Liver (tissue), 3 donors: ENCODE data around the gene VPS26C.
A peak's percentile ranks its signal among the peaks of the same experiment; 100 is the strongest.

Experiments used
- CTCF ChIP-seq: fragments of 150-350 bp; IDR thresholded peaks from 2 replicates; pipeline ENCODE4 v1.5.1; 2017; ENCODE audit warnings: improper control_type of control experiment, low read depth, low read length; ENCODE audit not compliant: missing input control
- FOXA1 ChIP-seq: IDR thresholded peaks from 2 replicates; pipeline ENCODE4 v1.6.1; 2016; ENCODE audit warnings: antibody characterized with exemption
- GABPA ChIP-seq, 2 donors: IDR thresholded peaks in 1 of 2; conservative IDR thresholded peaks in 1 of 2; 2 replicates each; pipeline ENCODE4 v1.6.1; 2016; ENCODE audit warnings: antibody characterized with exemption in 2 of 2, mild to moderate bottlenecking in 1 of 2, moderate library complexity in 1 of 2
- HNF4A ChIP-seq, 2 donors: conservative IDR thresholded peaks; 2 replicates each; pipeline ENCODE4 v1.6.1; 2016; ENCODE audit warnings: antibody characterized with exemption in 2 of 2, mild to moderate bottlenecking in 2 of 2
- JUND ChIP-seq, 2 donors: IDR thresholded peaks; 2 replicates each; pipeline ENCODE4 v1.6.1; 2016; ENCODE audit warnings: antibody characterized with exemption in 2 of 2
- NR2F2 ChIP-seq: IDR thresholded peaks from 2 replicates; pipeline ENCODE4 v1.6.1; 2016; ENCODE audit warnings: antibody characterized with exemption
- RAD21 ChIP-seq, 2 donors: IDR thresholded peaks; 2 replicates each; pipeline ENCODE4 v1.6.1; 2016; ENCODE audit warnings: antibody characterized with exemption in 2 of 2, mild to moderate bottlenecking in 2 of 2
- REST ChIP-seq: IDR thresholded peaks from 2 replicates; pipeline ENCODE4 v1.6.1; 2016; ENCODE audit warnings: antibody characterized with exemption, mild to moderate bottlenecking
- RXRA ChIP-seq, 2 donors: IDR thresholded peaks; 2 replicates each; pipeline ENCODE4 v1.6.1; 2017 to 2018; ENCODE audit warnings: antibody characterized with exemption in 2 of 2, mild to moderate bottlenecking in 1 of 2
- SP1 ChIP-seq: IDR thresholded peaks from 2 replicates; pipeline ENCODE4 v1.6.1; 2018; ENCODE audit warnings: antibody characterized with exemption, mild to moderate bottlenecking
- TAF1 ChIP-seq: conservative IDR thresholded peaks from 2 replicates; pipeline ENCODE4 v1.6.1; 2016; ENCODE audit warnings: antibody characterized with exemption, mild to moderate bottlenecking
- YY1 ChIP-seq: IDR thresholded peaks from 2 replicates; pipeline ENCODE4 v1.6.1; 2016; ENCODE audit warnings: antibody characterized with exemption, mild to moderate bottlenecking
- TF ChIP-seq, protein P1 (sequence below): IDR thresholded peaks from 2 replicates; pipeline ENCODE4 v1.6.1; 2016; ENCODE audit warnings: antibody characterized with exemption
- TF ChIP-seq, protein P2 (sequence below): IDR thresholded peaks from 2 replicates; pipeline ENCODE4 v1.6.1; 2016; ENCODE audit warnings: antibody characterized with exemption
- donor health status: healthy.
- donor health status: healthy.

DNA sequence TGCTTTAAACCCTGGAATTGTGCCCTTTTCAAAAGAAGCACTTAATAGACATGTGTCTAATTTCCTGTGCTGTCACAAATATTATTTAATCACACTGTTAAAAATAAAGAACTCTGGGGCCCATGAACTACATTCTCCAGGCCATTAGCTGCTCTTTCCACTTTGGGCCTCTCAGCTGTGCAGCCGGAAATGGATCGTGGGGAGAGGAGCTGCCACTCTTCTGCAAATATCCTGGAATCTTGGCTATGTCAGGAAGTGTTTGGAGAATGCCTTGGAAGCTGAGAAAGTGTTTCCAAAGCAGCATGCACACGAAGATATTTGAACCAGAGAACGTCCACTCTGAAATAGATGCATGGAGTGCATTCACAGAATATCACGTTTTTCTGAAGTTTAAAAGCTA is 27.5 kb upstream of the VPS26C start:
- TF ChIP-seq REST (no peak), CTCF (no peak), JUND (IDR thresholded peaks at IDR 0.05) (no peak), YY1 (no peak), TAF1 (no peak), RAD21 (IDR thresholded peaks at IDR 0.05) (peak; percentile 9), FOXA1 (no peak), GABPA (IDR thresholded peaks at IDR 0.05 in 1 of 2, conservative IDR thresholded peaks at IDR 0.05 in 1 of 2) (no peak), SP1 (no peak), HNF4A (conservative IDR thresholded peaks at IDR 0.05) (no peak), NR2F2 (no peak), RXRA (IDR thresholded peaks at IDR 0.05) (peak in 1 of 2 donors; percentile 30)
- TF ChIP-seq, protein P1, sequence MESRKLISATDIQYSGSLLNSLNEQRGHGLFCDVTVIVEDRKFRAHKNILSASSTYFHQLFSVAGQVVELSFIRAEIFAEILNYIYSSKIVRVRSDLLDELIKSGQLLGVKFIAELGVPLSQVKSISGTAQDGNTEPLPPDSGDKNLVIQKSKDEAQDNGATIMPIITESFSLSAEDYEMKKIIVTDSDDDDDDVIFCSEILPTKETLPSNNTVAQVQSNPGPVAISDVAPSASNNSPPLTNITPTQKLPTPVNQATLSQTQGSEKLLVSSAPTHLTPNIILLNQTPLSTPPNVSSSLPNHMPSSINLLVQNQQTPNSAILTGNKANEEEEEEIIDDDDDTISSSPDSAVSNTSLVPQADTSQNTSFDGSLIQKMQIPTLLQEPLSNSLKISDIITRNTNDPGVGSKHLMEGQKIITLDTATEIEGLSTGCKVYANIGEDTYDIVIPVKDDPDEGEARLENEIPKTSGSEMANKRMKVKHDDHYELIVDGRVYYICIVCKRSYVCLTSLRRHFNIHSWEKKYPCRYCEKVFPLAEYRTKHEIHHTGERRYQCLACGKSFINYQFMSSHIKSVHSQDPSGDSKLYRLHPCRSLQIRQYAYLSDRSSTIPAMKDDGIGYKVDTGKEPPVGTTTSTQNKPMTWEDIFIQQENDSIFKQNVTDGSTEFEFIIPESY = no peak
- TF ChIP-seq, protein P2, sequence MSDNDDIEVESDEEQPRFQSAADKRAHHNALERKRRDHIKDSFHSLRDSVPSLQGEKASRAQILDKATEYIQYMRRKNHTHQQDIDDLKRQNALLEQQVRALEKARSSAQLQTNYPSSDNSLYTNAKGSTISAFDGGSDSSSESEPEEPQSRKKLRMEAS = no peak
